Activated naive CD4-positive, alpha-beta T cell treated with anti-CD3 and anti-CD28 coated beads, Interleukin-2, amount 50 U/mL, for 72 hours (primary cell): Measurements from ENCODE around the gene TAF11L11. TPM values are rescaled to one million over a fixed set of nuclear protein-coding genes. Genes with fewer than 3 reads are reported as not detected.
"Not testable (repeated sequence)": the region's sequence is repeated elsewhere in the genome, so short reads cannot be mapped to it uniquely, and the experiment has no call there.

Source experiments
- ATAC-seq, 2 donors: fragments of 150-1000 bp; cut with Tn5 transposase; 2 replicates each; pipeline ENCODE4 v1.10.0; 2021; ENCODE audit warnings: mild to moderate bottlenecking in 2 of 2, moderate library complexity in 2 of 2
- DNase-seq, 2 donors: peaks; one replicate each; pipeline ENCODE4 v3.0.0; 2021 to 2022; ENCODE audit warnings: low spot score in 2 of 2
- H3K27ac Mint-ChIP-seq, 2 donors: one replicate each; pipeline ENCODE4 v1.8.0; 2022; ENCODE audit warnings: mild to moderate bottlenecking in 2 of 2, mixed read lengths in 2 of 2
- H3K36me3 Mint-ChIP-seq, 2 donors: one replicate each; pipeline ENCODE4 v1.8.0; 2022; ENCODE audit warnings: mixed read lengths in 2 of 2
- H3K9me3 Mint-ChIP-seq, 2 donors: one replicate each; pipeline ENCODE4 v1.8.0; 2022; ENCODE audit warnings: mixed read lengths in 2 of 2
- total RNA-seq, 2 donors: library from RNA; stranded (reverse); gene quantifications; one replicate each; pipeline ENCODE4 v1.2.3, GENCODE V29; 2022

Gene TAF11L11
- not detected for total RNA-seq

DNA sequence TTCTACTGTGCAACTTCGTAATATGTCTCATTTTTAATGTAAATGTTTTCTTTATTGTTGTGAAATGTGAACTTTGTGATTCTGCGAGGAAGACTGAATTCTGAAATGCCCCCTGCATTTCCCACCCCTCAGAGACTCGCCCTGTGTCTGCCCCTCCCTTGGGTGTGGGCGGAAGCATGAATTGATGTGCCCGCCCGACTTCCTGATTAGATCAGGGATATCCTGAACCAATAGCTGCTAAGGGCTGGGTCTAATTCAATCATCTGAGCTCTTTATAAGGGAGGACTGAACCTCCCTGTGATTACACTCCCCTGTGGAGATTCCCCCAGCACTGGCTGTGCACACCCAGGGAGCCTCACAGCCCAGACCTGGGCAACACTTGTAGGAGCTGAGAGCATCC lies at the start of gene TAF11L11:
Gene TAF11L11, plus strand, starts transcription at position 304 of the 400 bp plus-strand sequence.
- ATAC-seq, H3K27ac Mint-ChIP-seq, H3K36me3 Mint-ChIP-seq, DNase-seq: not testable (repeated sequence)
- peaks cover 8 to 15% of the 10 kb centered on the region in 2 donors for H3K9me3 Mint-ChIP-seq

DNA sequence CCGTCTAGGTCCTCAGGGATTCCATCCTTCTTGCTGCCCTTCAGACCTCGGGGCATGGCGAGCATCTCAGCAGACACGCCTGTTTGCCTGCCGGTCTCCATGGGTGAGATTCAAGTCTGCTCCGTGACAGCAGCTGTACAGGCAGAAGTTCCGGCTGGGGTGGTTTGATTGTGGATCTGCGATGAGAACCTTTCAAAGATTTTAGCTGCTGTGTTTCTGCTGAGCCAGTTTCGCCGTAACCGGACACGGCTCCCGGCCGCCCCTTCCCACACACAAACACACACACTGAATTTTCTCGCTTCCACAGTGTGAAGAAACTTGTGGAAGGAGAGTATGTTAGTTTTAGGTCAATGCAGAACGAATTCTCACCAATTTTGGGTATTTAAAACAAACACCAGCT lies 18.3 kb upstream of the TAF11L11 start, which contains the start of gene TAF11L7:
Gene TAF11L7, minus strand, starts transcription at position 101 of the 400 bp plus-strand sequence.
- not testable (repeated sequence) for DNase-seq, H3K9me3 Mint-ChIP-seq, ATAC-seq, H3K36me3 Mint-ChIP-seq, H3K27ac Mint-ChIP-seq

DNA sequence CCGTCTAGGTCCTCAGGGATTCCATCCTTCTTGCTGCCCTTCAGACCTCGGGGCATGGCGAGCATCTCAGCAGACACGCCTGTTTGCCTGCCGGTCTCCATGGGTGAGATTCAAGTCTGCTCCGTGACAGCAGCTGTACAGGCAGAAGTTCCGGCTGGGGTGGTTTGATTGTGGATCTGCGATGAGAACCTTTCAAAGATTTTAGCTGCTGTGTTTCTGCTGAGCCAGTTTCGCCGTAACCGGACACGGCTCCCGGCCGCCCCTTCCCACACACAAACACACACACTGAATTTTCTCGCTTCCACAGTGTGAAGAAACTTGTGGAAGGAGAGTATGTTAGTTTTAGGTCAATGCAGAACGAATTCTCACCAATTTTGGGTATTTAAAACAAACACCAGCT lies 13.1 kb upstream of the TAF11L11 start, which contains the start of gene TAF11L8:
Gene TAF11L8, minus strand, starts transcription at position 101 of the 400 bp plus-strand sequence.
- ATAC-seq, H3K27ac Mint-ChIP-seq, DNase-seq, H3K36me3 Mint-ChIP-seq, H3K9me3 Mint-ChIP-seq: not testable (repeated sequence)

DNA sequence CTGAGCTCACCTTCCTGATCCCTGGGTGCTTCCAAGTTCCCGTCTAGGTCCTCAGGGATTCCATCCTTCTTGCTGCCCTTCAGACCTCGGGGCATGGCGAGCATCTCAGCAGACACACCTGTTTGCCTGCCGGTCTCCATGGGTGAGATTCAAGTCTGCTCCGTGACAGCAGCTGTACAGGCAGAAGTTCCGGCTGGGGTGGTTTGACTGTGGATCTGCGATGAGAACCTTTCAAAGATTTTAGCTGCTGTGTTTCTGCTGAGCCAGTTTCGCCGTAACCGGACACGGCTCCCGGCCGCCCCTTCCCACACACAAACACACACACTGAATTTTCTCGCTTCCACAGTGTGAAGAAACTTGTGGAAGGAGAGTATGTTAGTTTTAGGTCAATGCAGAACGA lies 9.7 kb upstream of the TAF11L11 start, which contains the start of gene TAF11L9:
Gene TAF11L9, minus strand, starts transcription at position 140 of the 400 bp plus-strand sequence.
- H3K9me3 Mint-ChIP-seq, H3K36me3 Mint-ChIP-seq, DNase-seq, ATAC-seq, H3K27ac Mint-ChIP-seq: not testable (repeated sequence)

DNA sequence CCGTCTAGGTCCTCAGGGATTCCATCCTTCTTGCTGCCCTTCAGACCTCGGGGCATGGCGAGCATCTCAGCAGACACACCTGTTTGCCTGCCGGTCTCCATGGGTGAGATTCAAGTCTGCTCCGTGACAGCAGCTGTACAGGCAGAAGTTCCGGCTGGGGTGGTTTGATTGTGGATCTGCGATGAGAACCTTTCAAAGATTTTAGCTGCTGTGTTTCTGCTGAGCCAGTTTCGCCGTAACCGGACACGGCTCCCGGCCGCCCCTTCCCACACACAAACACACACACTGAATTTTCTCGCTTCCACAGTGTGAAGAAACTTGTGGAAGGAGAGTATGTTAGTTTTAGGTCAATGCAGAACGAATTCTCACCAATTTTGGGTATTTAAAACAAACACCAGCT lies 6.3 kb upstream of the TAF11L11 start, which contains the start of gene TAF11L10:
Gene TAF11L10, minus strand, starts transcription at position 101 of the 400 bp plus-strand sequence.
- H3K9me3 Mint-ChIP-seq, ATAC-seq: not testable (repeated sequence)

DNA sequence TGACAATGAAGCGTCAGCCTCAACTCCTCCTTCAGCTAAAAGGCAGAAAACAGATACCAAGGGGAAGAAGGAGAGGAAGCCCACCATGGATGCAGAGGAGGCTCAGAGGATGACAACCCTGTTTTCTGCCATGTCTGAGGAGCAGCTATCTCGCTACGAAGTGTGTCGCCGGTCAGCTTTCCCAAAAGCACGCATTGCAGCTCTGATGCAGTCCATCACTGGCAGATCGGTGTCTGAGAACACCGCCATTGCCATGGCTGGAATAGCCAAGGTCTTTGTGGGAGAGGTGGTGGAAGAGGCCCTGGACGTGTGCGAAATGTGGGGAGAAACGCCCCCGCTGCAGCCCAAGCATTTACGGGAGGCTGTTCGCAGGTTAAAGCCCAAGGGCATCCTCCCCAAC lies 968 bp downstream of the TAF11L11 start:
- peaks cover 8 to 12% of the 10 kb centered on the region in 2 donors for H3K9me3 Mint-ChIP-seq
- H3K36me3 Mint-ChIP-seq = no peaks in the 10 kb centered on the region
- DNase-seq (no peak), ATAC-seq (no peak)
- H3K27ac Mint-ChIP-seq = no peak overlapping the region

More for the DNA sequence above, 6.3 kb upstream of the TAF11L11 start, which contains the start of gene TAF11L10:
- H3K36me3 Mint-ChIP-seq, DNase-seq, H3K27ac Mint-ChIP-seq: not testable (repeated sequence)

DNA sequence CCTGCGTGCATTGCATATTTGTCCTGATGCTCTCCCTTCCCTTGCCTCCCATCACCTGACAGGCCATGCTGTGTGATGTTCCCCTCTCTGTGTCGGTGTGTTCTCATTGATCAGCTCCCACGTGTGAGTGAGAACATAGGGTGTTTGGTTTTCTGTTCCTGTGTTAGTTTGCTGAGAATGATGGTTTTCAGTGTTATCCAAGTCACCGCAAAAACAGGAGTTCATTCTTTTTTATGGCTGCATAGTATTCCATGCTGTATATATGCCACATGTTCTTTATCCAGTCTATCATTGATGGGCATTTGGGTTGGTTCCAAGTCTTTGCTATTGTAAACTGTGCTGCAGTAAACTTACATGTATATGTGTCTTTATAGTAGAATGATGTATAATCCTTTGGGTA lies 3.5 kb downstream of the TAF11L11 start:
- peaks cover 9 to 13% of the 10 kb centered on the region in 2 donors for H3K9me3 Mint-ChIP-seq
- not testable (repeated sequence) for DNase-seq, H3K36me3 Mint-ChIP-seq

DNA sequence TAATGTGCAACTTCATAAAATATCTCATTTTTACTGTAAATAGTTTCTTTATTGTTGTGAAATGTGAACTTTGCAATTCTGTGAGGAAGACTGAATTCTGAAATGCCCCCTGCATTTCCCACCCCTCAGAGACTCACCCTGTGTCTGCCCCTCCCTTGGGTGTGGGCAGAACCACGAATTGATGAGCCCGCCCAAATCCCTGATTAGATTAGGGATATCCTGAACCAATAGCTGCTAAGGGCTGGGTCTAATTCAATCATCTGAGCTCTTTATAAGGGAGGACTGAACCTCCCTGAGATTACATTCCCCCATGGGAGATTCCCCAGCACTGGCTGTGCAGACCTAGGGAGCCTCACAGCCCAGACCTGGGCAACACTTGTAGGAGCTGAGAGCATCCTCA lies 6.1 kb downstream of the TAF11L11 start, which contains the start of gene TAF11L12:
Gene TAF11L12, plus strand, starts transcription at position 301 of the 400 bp plus-strand sequence.
- DNase-seq, H3K27ac Mint-ChIP-seq, H3K36me3 Mint-ChIP-seq, ATAC-seq: not testable (repeated sequence)
- H3K9me3 Mint-ChIP-seq = peaks cover 4 to 25% of the 10 kb centered on the region in 2 donors

More for the DNA sequence above, 3.5 kb downstream of the TAF11L11 start:
- not testable (repeated sequence) for ATAC-seq, H3K27ac Mint-ChIP-seq

DNA sequence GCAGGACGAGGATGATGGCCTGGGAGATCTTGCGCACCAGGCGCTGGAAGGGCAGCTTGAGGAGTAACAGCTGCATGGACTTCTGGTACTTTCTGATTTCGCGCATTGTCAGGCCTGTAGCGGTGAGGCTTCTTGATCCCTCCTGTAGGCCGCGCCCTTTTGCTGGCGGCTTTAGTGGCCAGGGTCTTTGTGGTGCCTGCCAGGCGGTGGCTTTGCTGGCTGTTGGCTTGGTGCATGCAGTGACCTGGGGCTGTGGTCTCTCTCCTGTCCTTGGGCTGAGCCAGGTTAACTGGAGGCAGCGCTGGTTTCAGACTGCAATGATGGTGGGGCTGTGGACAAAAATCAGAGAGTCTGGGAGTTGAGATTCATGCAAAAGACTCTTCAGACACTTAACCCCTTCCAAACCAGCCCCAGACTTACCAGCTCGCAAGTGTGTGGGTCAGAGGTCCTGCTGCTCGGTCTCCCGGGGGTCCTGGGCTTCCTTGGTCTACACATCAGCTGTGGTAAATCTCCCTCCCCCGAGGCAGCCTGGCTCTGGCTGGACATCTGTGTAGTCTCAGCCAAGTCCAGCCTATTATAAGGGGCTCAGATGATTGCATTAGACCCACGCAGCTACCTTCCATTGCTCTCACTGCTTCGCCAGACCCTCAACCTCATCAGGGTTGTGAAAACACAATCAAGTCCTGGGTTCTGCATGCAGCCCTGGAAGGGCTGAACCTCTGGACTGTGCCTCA lies 11.1 kb downstream of the TAF11L11 start:
- ATAC-seq = no peak
- peaks cover 8 to 28% of the 10 kb centered on the region in 2 donors for H3K9me3 Mint-ChIP-seq
- no peak for DNase-seq
- H3K36me3 Mint-ChIP-seq = no peaks in the 10 kb centered on the region
- H3K27ac Mint-ChIP-seq = no peak overlapping the region

DNA sequence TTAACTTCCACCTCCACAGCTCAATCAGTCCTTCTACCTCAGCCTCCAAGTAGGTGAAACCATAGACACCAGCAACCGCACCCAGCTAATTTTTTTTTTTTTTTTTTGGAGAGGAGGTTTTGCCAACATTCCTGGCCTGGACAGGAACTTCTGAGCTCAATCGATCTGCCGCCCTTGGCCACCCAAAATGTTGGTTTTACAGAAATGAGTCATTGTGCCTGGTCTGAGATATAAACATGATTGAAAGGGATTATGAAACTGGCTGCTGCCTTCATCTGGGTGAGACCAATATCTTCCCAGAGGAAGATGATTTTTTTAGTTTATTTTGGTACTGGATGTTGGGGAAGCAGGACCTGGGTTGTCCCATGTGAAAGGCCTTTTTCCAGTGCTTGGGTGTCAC lies 15.4 kb downstream of the TAF11L11 start:
- H3K27ac Mint-ChIP-seq = no peak overlapping the region
- no peak for ATAC-seq
- DNase-seq = no peak
- no peaks in the 10 kb centered on the region for H3K36me3 Mint-ChIP-seq
- peaks cover 8 to 22% of the 10 kb centered on the region in 2 donors for H3K9me3 Mint-ChIP-seq

DNA sequence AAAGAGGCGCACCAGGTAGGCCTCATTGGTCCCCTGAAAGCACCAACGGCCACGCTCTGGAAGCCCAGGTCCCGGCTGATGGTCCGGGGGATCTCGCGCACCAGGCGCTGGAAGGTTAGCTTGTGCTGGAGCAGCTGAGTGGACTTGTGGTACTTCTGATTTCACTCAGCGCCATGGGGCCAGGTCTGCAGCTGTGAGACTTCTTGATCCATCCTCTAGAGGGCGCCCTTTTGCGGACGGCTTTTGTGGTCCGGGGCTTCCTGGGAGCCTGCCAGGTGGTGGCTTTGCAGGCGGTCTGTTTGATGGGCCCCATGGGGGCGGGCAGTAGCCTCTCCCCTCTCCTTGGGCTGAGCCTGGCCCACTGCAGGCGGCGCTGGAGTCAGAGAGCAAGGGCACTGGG lies 16.6 kb downstream of the TAF11L11 start:
- Mint-ChIP-seq H3K27ac (no peak overlapping the region), H3K9me3 (peaks cover 8 to 15% of the 10 kb centered on the region in 2 donors), H3K36me3 (no peaks in the 10 kb centered on the region)
- DNase-seq (no peak), ATAC-seq (no peak)

DNA sequence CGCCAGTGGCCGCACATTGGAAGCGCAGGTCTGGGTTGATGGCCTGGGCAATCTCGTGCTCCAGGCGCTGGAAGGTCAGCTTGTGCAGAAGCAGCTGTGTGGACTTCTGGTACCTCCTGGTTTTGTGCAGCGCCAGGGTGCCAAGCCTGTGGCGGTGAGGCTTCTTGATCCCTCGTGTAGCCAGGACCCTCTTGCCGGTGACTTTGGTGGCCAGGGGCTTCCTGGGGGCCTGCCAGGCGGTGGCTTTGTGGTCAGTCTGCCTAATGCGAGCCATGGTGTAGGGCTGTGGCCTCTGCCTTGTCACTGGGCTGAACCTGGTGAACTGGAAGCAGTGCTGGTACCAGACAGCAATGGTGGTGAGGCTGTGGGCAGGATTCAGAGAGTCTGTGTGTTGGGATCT lies 21.7 kb downstream of the TAF11L11 start:
- Mint-ChIP-seq H3K9me3 (peaks cover 0 to 7% of the 10 kb centered on the region in 2 donors), H3K27ac (no peak overlapping the region), H3K36me3 (no peaks in the 10 kb centered on the region)
- no peak for ATAC-seq
- no peak for DNase-seq

DNA sequence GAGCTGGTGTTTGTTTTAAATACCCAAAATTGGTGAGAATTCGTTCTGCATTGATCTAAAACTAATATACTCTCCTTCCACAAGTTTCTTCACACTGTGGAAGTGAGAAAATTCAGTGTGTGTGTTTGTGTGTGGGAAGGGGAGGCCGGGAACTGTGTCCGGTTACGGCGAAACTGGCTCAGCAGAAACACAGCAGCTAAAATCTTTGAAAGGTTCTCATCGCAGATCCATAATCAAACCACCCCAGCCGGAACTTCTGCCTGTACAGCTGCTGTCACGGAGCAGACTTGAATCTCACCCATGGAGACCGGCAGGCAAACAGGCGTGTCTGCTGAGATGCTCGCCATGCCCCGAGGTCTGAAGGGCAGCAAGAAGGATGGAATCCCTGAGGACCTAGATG lies 27.8 kb downstream of the TAF11L11 start, which contains the start of gene TAF11L13:
Gene TAF11L13, plus strand, starts transcription at position 301 of the 400 bp plus-strand sequence.
- not testable (repeated sequence) for ATAC-seq, DNase-seq, H3K36me3 Mint-ChIP-seq, H3K9me3 Mint-ChIP-seq, H3K27ac Mint-ChIP-seq

DNA sequence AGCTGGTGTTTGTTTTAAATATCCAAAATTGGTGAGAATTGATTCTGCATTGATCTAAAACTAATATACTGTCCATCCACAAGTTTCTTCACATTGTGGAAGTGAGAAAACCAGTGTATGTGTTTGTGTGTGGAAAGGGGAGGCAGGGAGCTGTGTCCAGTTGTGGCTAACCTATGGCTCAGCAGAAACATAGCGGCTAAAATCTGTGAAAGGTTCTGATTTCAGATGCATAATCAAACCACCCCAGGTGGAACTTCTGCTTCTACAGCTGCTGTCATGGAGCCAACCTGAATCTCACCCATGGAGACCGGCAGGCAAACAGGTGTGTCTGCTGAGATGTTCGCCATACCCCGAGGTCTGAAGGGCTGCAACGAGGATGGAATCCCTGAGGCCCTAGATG lies 30.2 kb downstream of the TAF11L11 start, which contains the start of gene TAF11L14:
Gene TAF11L14, plus strand, starts transcription at position 301 of the 400 bp plus-strand sequence.
- H3K36me3 Mint-ChIP-seq = no peaks in the 10 kb centered on the region
- ATAC-seq (no peak), DNase-seq (no peak)
- no peak within 1 kb of the TSS for H3K27ac Mint-ChIP-seq
- peaks cover 5 to 6% of the 10 kb centered on the region in 2 donors for H3K9me3 Mint-ChIP-seq

DNA sequence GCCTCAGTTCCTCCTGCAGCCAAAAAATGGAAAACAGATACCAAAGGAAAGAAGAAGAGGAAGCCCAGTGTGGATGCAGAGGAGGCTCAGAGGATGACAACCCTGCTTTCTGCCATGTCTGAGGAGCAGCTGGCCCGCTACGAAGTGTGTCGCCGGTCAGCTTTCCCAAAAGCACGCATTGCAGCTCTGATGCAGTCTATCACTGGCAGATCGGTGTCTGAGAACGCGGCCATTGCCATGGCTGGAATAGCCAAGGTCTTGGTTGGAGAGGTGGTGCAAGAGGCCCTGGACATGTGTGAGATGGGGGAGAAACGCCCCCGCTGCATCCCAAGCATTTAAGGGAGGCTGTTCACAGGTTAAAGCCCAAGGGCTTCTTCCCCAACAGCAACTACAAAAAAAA lies 45.2 kb downstream of the TAF11L11 start:
- H3K27ac Mint-ChIP-seq, DNase-seq, ATAC-seq: not testable (repeated sequence)
- Mint-ChIP-seq H3K9me3 (peaks cover 26 to 28% of the 10 kb centered on the region in 2 donors), H3K36me3 (peaks cover under 1 to 18% of the 10 kb centered on the region in 2 donors)

DNA sequence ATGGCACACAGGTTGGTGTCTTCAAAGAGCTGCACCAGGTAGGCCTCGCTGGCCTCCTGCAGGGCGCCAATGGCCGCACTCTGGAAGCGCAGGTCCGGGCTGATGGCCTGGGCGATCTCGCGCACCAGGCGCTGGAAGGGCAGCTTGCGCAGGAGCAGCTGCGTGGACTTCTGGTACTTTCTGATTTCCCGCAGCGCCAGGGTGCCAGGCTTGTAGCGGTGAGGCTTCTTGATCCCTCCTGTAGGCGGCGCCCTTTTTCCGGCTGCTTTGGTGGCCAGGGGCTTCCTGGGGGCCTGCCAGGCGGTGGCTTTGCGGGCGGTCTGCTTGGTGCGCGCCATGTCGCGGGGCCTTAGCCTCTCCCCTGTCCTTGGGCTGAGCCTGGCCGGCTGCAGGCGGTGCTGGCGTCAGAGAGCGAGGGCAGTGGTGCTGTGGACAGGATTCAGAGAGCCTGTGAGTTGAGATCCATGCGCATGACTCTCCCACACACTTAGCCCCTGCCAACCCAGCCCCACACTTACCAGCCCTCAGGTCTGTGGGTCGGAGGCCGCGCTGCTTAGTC lies 51.3 kb downstream of the TAF11L11 start:
- H3K27ac Mint-ChIP-seq, ATAC-seq, DNase-seq: not testable (repeated sequence)
- Mint-ChIP-seq H3K36me3 (peaks cover 5 to 10% of the 10 kb centered on the region in 2 donors), H3K9me3 (peaks cover 6 to 17% of the 10 kb centered on the region in 2 donors)
